Rectal smooth muscle tissue (tissue), 1 donor: ENCODE measurements around the gene BTNL3.

Experiments
- H3K27ac ChIP-seq: one replicate; pipeline ENCODE4 v1.7.0; 2013; ENCODE audit warnings: low read depth, low read length, inconsistent platforms
- H3K27me3 ChIP-seq: one replicate; pipeline ENCODE4 v1.7.0; 2013; ENCODE audit warnings: low read length; ENCODE audit not compliant: control insufficient read depth, insufficient read depth
- H3K36me3 ChIP-seq: one replicate; pipeline ENCODE4 v1.7.0; 2013; ENCODE audit warnings: low read length; ENCODE audit not compliant: control insufficient read depth, insufficient read depth
- H3K4me1 ChIP-seq: one replicate; pipeline ENCODE4 v1.7.0; 2013; ENCODE audit warnings: low read length; ENCODE audit not compliant: control insufficient read depth, insufficient read depth
- H3K4me3 ChIP-seq: one replicate; pipeline ENCODE4 v1.7.0; 2013; ENCODE audit warnings: low read length
- H3K9ac ChIP-seq: one replicate; pipeline ENCODE4 v1.7.0; 2013; ENCODE audit warnings: low read length

Gene BTNL3

DNA sequence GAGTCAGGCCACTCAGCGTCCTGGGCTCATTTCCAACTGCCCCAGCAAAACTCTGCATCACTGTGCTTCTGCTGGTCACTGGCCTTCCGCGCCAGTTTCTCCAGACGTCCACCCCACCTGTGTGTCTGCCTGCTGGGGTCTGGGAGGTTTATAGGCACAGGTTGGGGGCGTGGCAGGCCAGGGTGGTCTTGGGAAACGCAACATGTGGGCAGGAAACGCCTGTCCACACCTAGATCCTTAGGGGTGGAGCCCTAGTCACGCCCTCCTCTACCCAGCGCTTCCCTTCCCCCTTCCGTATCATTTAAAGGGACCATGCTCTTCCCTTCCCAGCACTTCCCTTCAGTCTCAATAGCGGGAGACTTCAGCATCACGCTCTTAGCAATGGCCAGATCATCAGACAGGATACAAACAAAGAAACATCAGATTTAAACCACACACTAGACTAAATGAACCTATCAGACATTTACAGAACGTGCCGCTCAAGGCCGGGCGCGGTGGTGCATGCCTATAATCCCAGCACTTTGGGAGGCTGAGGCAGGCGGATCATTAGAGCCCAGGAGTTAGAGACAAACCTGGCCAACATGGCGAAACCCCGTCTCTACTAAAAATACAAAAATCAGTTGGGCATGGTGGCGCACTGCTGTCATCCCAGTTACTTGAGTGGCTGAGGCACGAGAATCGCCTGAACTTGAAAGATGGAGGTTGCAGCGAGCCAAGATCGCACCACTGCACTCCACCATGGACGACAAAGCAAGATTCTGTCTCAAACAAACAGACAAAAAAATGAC, 39.6 kb downstream of the BTNL3 start:
- no peaks in the 10 kb centered on the region for H3K36me3 ChIP-seq
- no peak overlapping the region for H3K27ac ChIP-seq
- H3K4me1 ChIP-seq = no peaks in the 10 kb centered on the region
- H3K9ac ChIP-seq = no peak overlapping the region
- H3K4me3 ChIP-seq = no peak overlapping the region
- no peaks in the 10 kb centered on the region for H3K27me3 ChIP-seq

DNA sequence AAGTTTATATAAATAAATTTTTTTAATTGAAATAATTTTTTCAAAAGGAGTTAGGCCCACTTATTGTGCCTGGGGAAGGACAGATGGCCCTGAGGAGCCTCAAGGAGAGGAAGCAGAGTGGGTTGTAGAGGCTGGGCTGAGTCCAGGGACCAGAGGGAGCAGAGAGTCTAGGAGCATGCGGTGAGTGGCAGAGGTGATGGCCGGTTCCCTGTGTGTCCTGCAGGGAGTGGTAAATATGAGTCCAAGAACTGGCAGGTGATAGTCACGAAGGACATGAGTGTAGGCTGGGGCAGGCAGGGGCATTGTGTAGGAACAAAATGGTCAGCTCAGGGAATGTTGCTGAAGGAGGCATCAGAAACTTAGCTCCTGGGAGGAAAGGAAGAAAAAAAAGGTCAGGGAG, 43.1 kb downstream of the BTNL3 start:
- Histone ChIP-seq H3K4me1 (no peaks in the 10 kb centered on the region), H3K9ac (no peak overlapping the region), H3K4me3 (no peak overlapping the region), H3K27ac (no peak overlapping the region), H3K27me3 (no peaks in the 10 kb centered on the region), H3K36me3 (no peaks in the 10 kb centered on the region)

DNA sequence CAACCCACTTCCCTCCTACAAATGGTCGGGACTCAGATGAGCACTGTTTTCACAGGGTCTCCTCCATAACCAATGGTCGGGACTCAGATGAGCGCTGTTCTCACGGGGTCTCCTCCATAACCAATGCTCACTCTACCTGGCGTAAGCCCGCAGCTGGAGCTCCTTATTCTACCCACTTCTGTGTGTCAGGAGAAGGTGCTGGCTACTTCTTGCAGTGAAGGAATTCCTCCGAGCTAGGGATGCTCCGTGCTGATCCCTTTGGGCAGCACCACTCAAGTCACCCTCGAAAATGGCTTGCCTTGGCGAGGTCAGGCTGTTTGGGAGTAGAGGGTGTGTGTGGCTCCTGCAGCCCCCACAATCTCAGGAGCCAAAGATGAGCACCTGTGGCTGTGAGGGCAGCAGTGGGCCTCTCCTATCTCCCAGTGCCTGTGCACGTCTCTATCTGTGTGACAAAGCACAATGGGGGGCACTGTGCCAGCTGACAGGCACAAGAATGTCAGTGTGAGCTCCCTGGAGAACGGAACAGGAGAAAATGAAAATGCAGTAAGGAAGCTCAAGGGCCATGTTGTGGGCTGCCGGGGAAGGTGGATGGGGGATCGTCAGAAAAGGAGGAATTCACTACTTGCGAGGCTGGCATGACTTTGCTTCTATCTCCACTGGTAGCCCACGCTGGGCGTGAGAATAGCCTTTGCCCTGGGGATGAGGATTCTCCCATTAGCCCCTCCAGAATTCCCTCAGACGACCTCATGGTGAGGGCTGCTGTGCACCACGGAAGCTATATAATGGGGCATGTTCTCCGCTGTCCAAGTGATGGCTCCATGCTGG, 47.6 kb downstream of the BTNL3 start:
- no peaks in the 10 kb centered on the region for H3K27me3 ChIP-seq
- H3K4me3 ChIP-seq = no peak overlapping the region
- H3K27ac ChIP-seq = no peak overlapping the region
- no peak overlapping the region for H3K9ac ChIP-seq
- no peaks in the 10 kb centered on the region for H3K4me1 ChIP-seq
- no peaks in the 10 kb centered on the region for H3K36me3 ChIP-seq

DNA sequence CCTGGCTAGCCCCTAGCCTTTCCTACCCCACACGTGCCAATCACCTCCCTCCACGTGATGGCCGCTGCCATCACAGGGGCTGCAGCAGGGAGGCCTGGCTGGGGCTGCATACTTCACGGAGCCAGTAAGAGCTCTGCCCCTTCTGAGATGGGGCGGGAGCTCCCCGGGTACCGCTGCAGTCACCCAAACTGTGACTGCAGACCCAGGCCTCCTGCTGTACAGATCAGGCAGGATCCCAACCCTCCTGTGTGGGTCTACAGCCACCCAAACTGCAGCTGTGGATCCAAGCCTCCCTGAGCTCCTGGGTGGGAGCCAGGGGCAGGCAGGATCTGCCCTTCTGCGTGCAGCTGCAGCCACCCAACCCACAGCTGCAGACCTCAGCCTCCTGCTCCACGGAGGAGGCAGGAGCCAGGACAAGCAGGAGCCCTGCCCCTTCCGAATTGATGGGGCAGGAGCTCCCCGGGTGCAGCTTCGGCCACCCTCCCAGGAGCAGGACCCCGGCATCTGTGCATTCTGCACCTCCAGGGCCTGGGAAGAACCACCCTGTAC, 48.2 kb downstream of the BTNL3 start:
- Histone ChIP-seq H3K9ac (no peak overlapping the region), H3K27me3 (no peaks in the 10 kb centered on the region), H3K36me3 (no peaks in the 10 kb centered on the region)

DNA sequence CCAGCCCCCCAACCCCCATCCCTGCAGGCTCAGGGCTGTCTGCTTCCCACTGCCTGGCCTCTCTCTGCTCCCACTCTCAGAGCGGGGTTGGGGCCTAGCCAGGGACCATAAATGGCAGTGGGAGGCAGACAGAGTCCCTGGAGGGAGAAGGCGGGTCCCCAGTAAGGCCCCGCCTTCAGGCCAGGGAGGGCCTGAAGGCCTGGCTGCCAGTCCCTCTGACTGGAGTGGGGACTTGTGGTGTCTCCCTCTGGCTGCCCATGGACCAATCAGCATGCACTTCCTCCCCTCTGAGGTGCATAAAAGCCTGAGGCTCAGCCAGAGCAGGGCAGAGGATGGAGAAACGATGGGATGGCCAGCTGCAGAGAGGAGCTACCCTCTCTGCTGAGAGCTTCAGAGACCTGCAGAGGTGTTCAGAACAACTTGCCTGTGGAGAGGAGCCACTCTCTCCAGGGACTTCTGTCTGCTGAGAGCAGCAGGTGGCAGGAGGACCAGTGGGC, 48.8 kb downstream of the BTNL3 start:
- Histone ChIP-seq H3K27ac (no peak overlapping the region), H3K9ac (no peak overlapping the region), H3K4me1 (no peaks in the 10 kb centered on the region), H3K27me3 (no peaks in the 10 kb centered on the region), H3K36me3 (no peaks in the 10 kb centered on the region), H3K4me3 (no peak overlapping the region)

More for the DNA sequence above, 48.2 kb downstream of the BTNL3 start:
- Histone ChIP-seq H3K27ac (no peak overlapping the region), H3K4me3 (no peak overlapping the region), H3K4me1 (no peaks in the 10 kb centered on the region)

DNA sequence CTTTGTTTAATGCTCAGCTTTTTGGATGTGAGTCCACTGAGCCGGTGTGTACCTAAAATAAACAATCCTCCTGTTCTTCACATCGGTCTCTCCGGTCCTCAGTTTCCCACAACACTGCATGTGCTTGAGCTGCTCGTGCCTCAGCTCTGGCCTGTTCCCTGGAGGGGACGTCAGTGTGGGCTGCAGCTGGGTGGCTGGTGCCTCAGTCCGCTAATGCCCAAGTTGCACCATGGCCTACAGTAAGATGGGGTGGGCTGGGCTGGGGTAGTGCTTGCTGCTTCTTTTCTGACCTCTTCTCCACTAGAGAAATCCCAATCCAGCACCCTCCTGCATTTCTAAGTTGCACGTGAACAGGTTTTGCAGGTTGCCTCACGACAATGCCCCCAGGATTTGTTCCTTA, 50.8 kb downstream of the BTNL3 start:
- H3K27ac ChIP-seq = no peak overlapping the region
- no peaks in the 10 kb centered on the region for H3K27me3 ChIP-seq
- no peak overlapping the region for H3K4me3 ChIP-seq
- H3K4me1 ChIP-seq = no peaks in the 10 kb centered on the region
- H3K9ac ChIP-seq = no peak overlapping the region
- H3K36me3 ChIP-seq = no peaks in the 10 kb centered on the region

DNA sequence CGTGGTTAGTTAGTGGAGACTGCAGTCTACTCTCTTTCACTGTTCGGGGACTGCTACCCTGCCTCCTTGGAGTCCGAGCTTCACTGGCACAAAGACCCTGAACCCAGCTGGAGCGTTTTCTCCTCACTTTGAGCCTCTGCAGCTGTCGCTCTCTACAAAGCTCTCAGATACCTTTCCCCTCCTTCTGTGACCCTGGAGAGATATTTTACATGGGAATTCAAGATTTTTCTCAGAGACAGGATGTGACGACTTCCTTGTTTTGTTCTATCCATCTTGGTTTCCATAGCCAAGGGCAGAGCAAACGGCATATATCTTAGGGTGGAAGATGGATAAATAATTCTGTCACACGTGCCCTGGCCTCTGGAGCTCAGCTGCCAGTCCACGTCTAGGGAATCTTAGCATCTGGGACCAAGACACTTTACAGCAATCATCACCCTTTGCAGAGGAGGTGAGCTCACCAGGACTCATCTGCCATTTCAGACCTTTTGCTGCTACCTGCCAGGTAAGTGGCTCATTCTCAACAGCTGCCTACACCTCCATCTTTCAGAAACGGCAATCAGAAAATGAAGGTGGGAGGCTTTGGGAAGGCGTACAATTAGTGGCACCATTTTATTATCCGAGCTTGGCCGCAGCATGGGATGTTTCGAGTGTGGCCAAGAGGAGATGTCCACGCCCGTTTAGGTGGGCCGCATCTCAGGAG, 51.4 kb downstream of the BTNL3 start, which contains the start of gene BTNL9:
Gene BTNL9, plus strand, starts transcription at position 336 of the 700 bp plus-strand sequence. CDS start 5,224 bp downstream, outside the sequence.
- H3K4me1 ChIP-seq = no peaks in the 10 kb centered on the region
- no peak within 1 kb of the TSS for H3K27ac ChIP-seq
- no peaks in the 10 kb centered on the region for H3K27me3 ChIP-seq
- no peak within 1 kb of the TSS for H3K4me3 ChIP-seq
- H3K9ac ChIP-seq = no peak within 1 kb of the TSS
- no peaks in the 10 kb centered on the region for H3K36me3 ChIP-seq

DNA sequence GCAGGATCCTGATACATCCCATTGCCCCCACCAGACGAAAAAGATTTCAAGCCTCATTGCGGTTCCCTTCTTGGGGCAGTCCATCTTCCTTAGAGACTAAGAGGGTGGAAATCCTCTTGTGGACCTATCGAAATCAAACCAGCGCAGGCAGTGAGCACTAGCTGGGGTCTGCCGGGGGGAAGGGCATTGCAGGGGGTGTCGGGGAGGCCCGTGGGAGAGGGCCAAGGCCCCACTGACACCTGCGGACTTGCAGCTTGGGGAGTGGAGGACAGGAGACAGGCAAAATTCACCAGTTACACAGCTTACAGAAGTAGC, 51.9 kb downstream of the BTNL3 start:
- Histone ChIP-seq H3K27me3 (no peaks in the 10 kb centered on the region), H3K27ac (no peak overlapping the region), H3K4me3 (no peak overlapping the region), H3K36me3 (no peaks in the 10 kb centered on the region), H3K4me1 (no peaks in the 10 kb centered on the region), H3K9ac (no peak overlapping the region)

DNA sequence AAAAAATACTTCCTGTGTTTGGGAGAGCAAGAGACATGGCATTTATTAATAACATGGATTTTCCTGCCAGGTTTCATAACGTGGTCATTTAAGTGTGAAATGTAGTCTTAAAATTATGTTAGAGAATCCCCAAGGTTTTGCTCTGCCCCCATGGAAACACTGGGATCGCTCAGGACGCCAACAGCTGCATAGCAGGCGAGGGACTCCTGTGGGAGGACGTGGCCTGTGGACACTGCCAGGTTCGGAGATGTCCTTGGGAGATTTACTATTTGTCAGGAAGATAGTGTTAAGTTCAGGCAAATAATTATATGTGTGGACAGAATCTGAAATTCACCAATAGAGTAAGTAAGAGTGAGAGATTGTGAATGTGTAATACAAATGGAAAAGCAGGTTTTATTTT, 52.4 kb downstream of the BTNL3 start:
- H3K9ac ChIP-seq = no peak overlapping the region
- H3K4me3 ChIP-seq = no peak overlapping the region
- no peak overlapping the region for H3K27ac ChIP-seq
- H3K27me3 ChIP-seq = no peaks in the 10 kb centered on the region
- H3K36me3 ChIP-seq = no peaks in the 10 kb centered on the region
- no peaks in the 10 kb centered on the region for H3K4me1 ChIP-seq

DNA sequence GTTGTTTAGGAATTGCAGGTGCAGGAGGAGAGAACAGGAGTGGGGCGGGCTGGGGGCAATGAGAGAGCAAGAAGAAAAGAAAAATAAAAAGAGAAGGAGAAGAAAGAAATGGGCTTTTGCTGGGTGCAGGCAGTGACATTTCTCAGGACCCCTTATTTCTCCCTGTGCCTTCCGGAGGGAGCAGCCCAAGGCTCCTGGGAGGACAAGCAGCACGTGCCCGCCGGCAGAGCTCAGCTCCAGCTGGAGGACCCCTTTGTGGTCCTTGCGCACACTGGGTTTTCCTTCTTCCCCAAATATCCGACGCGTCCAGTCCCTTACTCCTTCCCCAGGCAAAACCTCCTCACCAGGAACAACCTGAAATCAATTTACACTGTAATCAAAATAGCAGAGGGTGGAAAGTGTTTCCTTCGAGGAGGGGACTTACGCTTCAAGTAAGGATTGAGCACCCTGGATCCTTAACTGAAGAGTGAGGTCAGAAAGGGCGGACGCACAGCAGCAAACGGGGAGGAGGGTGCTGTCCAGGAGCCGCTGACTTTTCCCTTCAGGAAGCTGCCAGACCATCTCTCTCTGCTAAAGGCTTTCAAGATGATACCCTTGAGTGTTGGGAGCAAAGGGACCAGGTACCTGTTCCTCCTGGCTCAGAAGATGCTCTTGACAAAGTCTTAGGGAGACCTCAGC, 53.5 kb downstream of the BTNL3 start:
- H3K27ac ChIP-seq = no peak overlapping the region
- H3K4me3 ChIP-seq = no peak overlapping the region
- H3K4me1 ChIP-seq = no peaks in the 10 kb centered on the region
- H3K9ac ChIP-seq = no peak overlapping the region
- H3K36me3 ChIP-seq = no peaks in the 10 kb centered on the region
- peaks cover 2% of the 10 kb centered on the region for H3K27me3 ChIP-seq

DNA sequence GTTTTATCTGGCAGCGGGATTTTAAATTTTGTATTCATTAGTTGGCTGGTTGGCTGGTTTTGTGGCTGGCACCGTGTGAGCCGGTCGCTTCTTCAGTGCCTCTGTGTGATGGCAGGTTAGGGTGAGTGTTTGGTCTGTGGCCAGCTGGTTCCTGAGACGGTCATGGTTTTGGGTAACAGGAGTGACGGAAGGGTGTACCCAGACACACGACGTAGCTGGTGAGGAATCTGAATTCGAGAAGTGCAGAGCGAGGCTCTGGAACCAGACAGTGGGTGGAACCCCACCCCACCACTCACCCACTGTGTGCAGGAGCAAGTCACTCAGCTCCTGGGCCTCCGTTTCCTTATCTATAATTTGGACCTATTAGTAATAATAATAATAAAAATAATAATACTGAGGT, 54.1 kb downstream of the BTNL3 start:
- H3K4me1 ChIP-seq = no peaks in the 10 kb centered on the region
- H3K27me3 ChIP-seq = peaks cover 2% of the 10 kb centered on the region
- no peaks in the 10 kb centered on the region for H3K36me3 ChIP-seq
- no peak overlapping the region for H3K4me3 ChIP-seq
- no peak overlapping the region for H3K27ac ChIP-seq
- no peak overlapping the region for H3K9ac ChIP-seq
